Body of pancreas (tissue), 4 donors: ENCODE results near the gene PRKCB. TPM values are rescaled to one million over a fixed set of nuclear protein-coding genes. Genes with fewer than 3 reads are reported as not detected.
"Not testable (repeated sequence)": the region's sequence is repeated elsewhere in the genome, so short reads cannot be mapped to it uniquely, and the experiment has no call there.

Experiments
- ATAC-seq: fragments of 150-250 bp; one replicate; pipeline ENCODE4 v1.9.1; 2016
- DNase-seq, 4 donors: peaks; one replicate each; pipeline ENCODE4 v3.0.0-alpha.2; 2019
- H3K27ac ChIP-seq, 4 donors: fragments of 200-600 bp; sonication (generic); 1 replicate in 3 of 4; 2 replicates in 1 of 4; pipeline versions ENCODE4 v1.5.1 to v1.6.1; 2016 to 2019; ENCODE audit warnings: mild to moderate bottlenecking in 1 of 4, mixed read lengths in 1 of 4, moderate library complexity in 1 of 4
- H3K27me3 ChIP-seq, 2 donors: fragments of 200-600 bp; sonication (generic); one replicate each; pipeline ENCODE4 v1.6.0; 2016; ENCODE audit warnings: mild to moderate bottlenecking in 1 of 2
- H3K36me3 ChIP-seq, 2 donors: fragments of 200-600 bp; sonication (generic); replicated peaks in 1 of 2; 2 replicates each; pipeline ENCODE4 v1.5.1; 2016; ENCODE audit warnings: low read depth in 2 of 2; ENCODE audit not compliant: insufficient read depth in 1 of 2
- H3K4me1 ChIP-seq: fragments of 200-600 bp; sonication (generic); one replicate; pipeline ENCODE4 v1.6.0; 2016
- H3K4me3 ChIP-seq, 2 donors: fragments of 200-600 bp; sonication (generic); 1 replicate in 1 of 2; 2 replicates in 1 of 2; pipeline ENCODE4 v1.5.1; 2016 to 2019
- H3K9me3 ChIP-seq, 3 donors: fragments of 200-600 bp; sonication (generic); 1 replicate in 2 of 3; 2 replicates in 1 of 3; pipeline ENCODE4 v1.5.1; 2016
- POLR2A ChIP-seq, 3 donors: fragments of 450-650 bp; IDR thresholded peaks; one replicate each; pipeline ENCODE4 v1.6.1; 2016; ENCODE audit warnings: antibody characterized with exemption in 3 of 3, mild to moderate bottlenecking in 2 of 3
- WGBS, 2 donors: methylation state at CpG; one replicate each; pipeline ENCODE4 v1.1.5; 2017; 5-methylcytosine and 5-hydroxymethylcytosine counted together
- intact Hi-C: fragments of 100-400 bp; cut with DNase I; formaldehyde crosslinking; loops from one replicate; pipeline ENCODE4 v1.15.1; 2023
- total RNA-seq, 2 donors: library from RNA; depleted of rRNA; stranded (reverse); fragments of >200 nt; gene quantifications; one replicate each; pipeline ENCODE4 v1.1.0, GENCODE V29; 2016
- TF ChIP-seq, protein P1 (sequence below), 7 experiments: fragments of 450-650 bp in 4 of 7; fragments of 200-600 bp in 3 of 7; sonication (generic) in 3 of 7; IDR thresholded peaks; one replicate each; pipeline ENCODE4 v1.5.1; 2016 to 2019; ENCODE audit warnings: antibody characterized with exemption in 7 of 7

PRKCB gene
- total RNA-seq, 2 donors from 2014 or later = 0.33 to 10.6 TPM

DNA sequence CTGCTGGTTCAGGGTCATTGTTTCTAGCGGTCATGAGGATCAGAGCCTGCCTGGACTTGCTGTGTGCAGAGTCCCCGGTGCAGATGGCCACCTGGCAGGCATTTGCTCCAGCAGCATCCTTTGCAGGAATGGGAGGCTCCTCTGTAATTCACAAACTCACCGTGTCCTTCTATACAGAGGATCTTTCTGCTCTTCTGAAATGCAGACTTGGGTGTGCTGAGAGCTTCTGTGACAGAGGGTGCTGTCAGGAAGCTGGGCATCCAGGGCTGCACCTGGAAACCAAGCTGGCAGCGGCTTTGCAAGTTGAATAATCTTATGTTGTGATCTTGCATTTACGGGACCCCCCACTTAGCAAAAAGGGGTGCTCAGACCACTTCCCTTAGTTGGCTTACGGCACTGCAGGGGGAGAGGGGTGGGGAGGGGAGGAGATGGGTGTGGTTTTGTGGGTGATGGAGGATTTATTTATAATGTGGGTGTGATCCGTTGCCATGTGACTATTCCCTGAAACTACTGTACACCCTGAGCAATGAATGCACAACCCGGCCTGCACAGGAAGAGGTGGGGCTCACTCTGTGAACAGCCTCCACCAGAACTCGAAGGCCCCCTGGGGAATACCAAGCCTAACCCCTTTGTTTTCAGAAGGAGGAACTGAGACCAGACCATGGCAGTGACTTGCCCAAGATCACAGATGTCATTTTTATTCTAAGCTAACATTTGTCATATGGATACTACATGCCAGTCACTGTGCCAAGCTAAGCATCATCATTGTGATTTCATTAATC lies 178.3 kb downstream of the PRKCB start:
- H3K4me3 ChIP-seq = no peak overlapping the region
- intact Hi-C loops = no loop called here
- H3K4me1 ChIP-seq = no peaks in the 10 kb centered on the region
- WGBS, 2 donors = 25 to 40% methylated on average over 9 of the region's 9 CpGs
- TF ChIP-seq, protein P1, sequence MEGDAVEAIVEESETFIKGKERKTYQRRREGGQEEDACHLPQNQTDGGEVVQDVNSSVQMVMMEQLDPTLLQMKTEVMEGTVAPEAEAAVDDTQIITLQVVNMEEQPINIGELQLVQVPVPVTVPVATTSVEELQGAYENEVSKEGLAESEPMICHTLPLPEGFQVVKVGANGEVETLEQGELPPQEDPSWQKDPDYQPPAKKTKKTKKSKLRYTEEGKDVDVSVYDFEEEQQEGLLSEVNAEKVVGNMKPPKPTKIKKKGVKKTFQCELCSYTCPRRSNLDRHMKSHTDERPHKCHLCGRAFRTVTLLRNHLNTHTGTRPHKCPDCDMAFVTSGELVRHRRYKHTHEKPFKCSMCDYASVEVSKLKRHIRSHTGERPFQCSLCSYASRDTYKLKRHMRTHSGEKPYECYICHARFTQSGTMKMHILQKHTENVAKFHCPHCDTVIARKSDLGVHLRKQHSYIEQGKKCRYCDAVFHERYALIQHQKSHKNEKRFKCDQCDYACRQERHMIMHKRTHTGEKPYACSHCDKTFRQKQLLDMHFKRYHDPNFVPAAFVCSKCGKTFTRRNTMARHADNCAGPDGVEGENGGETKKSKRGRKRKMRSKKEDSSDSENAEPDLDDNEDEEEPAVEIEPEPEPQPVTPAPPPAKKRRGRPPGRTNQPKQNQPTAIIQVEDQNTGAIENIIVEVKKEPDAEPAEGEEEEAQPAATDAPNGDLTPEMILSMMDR (IDR thresholded peaks at IDR 0.05) = no peak
- TF ChIP-seq POLR2A (IDR thresholded peaks at IDR 0.05) = no peak
- H3K27me3 ChIP-seq = peaks cover 0 to 5% of the 10 kb centered on the region in 2 donors
- no peak overlapping the region for H3K27ac ChIP-seq
- no peaks in the 10 kb centered on the region for H3K36me3 ChIP-seq
- ATAC-seq = no peak
- H3K9me3 ChIP-seq = no peaks in the 10 kb centered on the region
- DNase-seq = peak in 1 of 4 donors; percentile 18

DNA sequence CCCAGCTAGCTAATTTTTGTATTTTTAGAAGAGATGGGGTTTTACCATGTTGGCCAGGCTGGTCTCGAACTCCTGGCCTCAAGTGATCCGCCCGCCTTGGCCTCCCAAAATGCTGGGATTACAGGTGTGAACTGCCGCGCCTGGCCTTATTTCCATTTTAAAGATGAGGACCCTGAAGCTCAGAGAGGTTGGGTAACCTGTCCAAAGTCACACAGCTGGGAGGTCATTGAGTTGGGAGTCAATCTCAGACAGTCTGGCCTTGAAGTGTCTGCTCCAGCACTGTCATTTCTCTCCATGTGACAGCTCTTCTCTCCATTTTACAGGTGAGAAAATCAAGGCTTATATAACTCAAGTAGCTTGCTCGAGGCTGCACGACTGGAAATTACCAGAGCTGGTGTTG lies 179.2 kb downstream of the PRKCB start:
- H3K4me3 ChIP-seq, H3K9me3 ChIP-seq, intact Hi-C loops, ATAC-seq, H3K27ac ChIP-seq, DNase-seq, H3K4me1 ChIP-seq, H3K27me3 ChIP-seq, H3K36me3 ChIP-seq: not testable (repeated sequence)
- 72 to 80% methylated on average over 6 to 7 of the region's 7 CpGs for WGBS, 2 donors

DNA sequence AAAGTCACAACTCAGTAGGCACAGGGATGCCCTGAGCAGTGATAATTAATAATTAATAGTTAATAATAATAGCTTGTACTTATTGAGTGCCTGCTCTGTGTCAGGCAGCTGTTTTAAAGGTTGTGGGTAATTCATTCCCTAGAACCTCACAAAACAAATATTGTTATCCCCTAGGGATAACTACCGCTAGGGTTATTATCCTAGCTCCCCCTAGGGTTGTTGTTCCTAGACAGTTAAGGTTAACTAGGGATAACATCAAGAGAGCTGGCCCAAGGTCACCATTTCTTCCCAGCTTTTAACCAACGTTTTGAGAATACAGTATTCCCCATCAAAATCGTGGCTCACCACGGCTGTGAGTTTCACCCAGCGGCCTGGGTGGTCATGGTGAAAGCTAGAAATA lies 180.1 kb downstream of the PRKCB start:
- TF ChIP-seq, protein P1 (IDR thresholded peaks at IDR 0.05) = no peak
- no peak for TF ChIP-seq POLR2A (IDR thresholded peaks at IDR 0.05)
- 32 to 38% methylated on average over 5 of the region's 5 CpGs for WGBS, 2 donors
- no peak overlapping the region for H3K4me3 ChIP-seq
- H3K36me3 ChIP-seq = no peaks in the 10 kb centered on the region
- DNase-seq = no peak
- intact Hi-C loops = no loop called here
- H3K4me1 ChIP-seq = no peaks in the 10 kb centered on the region
- peaks cover 0 to 5% of the 10 kb centered on the region in 2 donors for H3K27me3 ChIP-seq
- no peak for ATAC-seq
- H3K27ac ChIP-seq = no peak overlapping the region
- H3K9me3 ChIP-seq = no peaks in the 10 kb centered on the region

DNA sequence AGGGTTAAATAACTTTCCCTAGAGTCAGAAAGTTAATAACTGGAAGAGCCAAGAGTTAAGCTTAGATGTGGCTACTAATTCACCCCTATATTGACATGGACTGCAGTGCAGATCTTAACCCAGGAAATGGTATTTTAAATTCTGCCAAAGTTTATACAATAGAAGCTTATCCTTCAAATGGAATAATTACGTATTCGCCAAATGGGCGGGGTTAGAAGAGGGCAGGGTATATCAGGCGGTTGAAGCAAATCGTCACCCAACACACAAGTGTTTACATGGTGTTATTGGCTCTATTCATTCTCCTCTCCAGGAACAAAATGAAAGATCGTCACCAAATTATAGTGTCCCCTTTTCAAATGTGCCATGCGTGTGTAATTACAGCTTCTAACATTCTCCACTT lies 182.7 kb downstream of the PRKCB start:
- ATAC-seq (no peak), DNase-seq (no peak)
- Histone ChIP-seq H3K4me3 (no peak overlapping the region), H3K4me1 (no peaks in the 10 kb centered on the region), H3K9me3 (no peaks in the 10 kb centered on the region), H3K36me3 (no peaks in the 10 kb centered on the region), H3K27me3 (peaks cover 0 to 5% of the 10 kb centered on the region in 2 donors), H3K27ac (no peak overlapping the region)
- intact Hi-C loops = no loop called here
- 57 to 60% methylated on average over 7 of the region's 7 CpGs for WGBS, 2 donors
- TF ChIP-seq, protein P1 (IDR thresholded peaks at IDR 0.05) = no peak
- TF ChIP-seq POLR2A (IDR thresholded peaks at IDR 0.05) = no peak

DNA sequence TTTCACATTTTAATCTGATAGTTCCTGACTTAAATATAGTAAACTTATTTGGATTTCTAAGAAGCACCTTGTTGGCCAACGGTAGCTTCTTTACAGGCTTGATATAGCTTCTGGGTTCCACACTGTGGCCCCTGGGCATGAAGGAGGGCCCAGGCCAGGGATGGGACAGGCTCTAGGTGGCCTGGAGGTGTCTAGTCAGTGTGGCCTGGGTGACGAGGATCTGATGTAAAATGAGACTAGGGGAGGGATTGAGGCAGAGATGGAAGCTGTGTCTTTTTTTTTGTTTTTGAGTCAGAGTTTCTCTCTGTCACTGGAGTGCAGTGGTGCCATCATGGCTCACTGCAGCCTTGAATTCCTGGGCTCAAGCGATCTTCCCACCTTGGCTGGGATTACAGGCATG lies 187.0 kb downstream of the PRKCB start:
- Histone ChIP-seq H3K36me3 (no peaks in the 10 kb centered on the region), H3K27ac (no peak overlapping the region), H3K27me3 (peaks cover 0 to 4% of the 10 kb centered on the region in 2 donors), H3K4me1 (no peaks in the 10 kb centered on the region), H3K9me3 (no peaks in the 10 kb centered on the region), H3K4me3 (no peak overlapping the region)
- intact Hi-C loops = no loop called here
- TF ChIP-seq, protein P1 (IDR thresholded peaks at IDR 0.05) = no peak
- TF ChIP-seq POLR2A (IDR thresholded peaks at IDR 0.05) = no peak
- DNase-seq = no peak
- no peak for ATAC-seq
- WGBS, 2 donors = 50 to 63% methylated on average over 3 of the region's 3 CpGs
